Stimulated activated CD8-positive, alpha-beta memory T cell treated with anti-CD3 and anti-CD28 coated beads, Interleukin-15, amount 100 ng/mL, for 1 hour (primary cell): ENCODE measurements around the gene OR2G2.

ENCODE experiments used
- DNase-seq: peaks from one replicate; pipeline ENCODE4 v3.0.0-alpha.2; 2020; ENCODE audit warnings: low read depth

OR2G2 gene, protein sequence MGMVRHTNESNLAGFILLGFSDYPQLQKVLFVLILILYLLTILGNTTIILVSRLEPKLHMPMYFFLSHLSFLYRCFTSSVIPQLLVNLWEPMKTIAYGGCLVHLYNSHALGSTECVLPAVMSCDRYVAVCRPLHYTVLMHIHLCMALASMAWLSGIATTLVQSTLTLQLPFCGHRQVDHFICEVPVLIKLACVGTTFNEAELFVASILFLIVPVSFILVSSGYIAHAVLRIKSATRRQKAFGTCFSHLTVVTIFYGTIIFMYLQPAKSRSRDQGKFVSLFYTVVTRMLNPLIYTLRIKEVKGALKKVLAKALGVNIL

DNA sequence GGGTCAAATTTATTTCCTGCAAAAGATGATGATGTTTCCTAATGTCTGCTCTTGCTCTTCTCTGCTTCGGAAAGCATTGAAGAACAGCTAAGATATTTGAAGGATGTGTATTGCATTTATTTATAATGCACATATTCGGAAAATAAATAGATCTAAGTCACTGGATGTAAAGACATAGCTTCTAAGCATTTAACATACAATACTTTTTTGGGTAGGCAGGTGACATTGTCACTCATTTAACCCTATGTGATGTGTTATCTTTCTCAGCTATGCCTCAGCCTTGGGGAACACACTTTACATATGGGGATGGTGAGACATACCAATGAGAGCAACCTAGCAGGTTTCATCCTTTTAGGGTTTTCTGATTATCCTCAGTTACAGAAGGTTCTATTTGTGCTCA is at the start of gene OR2G2:
Gene OR2G2 (plus strand): TSS at position 301 of the 400 bp plus-strand sequence. CDS start 0 bp downstream, at position 301.
- DNase-seq = no peak

DNA sequence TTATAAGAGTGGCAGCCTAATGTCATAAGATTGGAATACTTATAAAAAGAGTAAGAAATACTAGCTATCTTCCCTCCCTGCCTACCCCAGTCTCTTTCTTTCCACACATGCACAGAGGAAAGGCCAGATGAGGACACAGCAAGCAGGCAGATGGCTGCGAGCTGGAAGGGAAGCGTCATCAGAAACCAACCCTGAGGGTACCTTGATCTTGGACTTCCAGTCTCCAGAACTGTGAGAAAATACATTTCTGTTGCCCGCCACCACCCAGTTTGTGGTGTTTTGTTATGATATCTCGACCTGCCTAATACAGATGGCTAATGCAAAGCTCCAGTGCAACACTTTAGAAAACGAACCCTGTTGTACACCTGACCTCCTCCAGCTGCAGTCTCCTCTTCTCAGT is 49.6 kb upstream of the OR2G2 start:
- DNase-seq = no peak

DNA sequence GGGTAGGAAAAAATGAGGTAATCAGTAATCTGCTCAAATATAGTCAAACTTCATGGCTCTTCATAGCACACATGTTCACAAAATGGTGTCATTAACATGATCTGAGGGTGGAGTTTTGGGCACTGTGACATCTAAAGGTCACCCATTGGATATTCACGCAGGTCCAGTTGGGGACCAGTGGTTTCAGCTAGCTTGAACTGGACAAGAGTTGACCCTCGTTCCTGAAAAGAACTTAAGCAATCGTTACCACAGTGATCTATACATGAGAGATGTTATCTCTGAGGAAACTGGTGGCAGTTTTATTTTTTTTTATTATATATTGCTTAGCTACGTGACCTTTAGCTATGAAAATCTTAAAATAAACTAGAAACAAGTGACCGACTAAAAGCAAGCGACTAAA is 48.9 kb upstream of the OR2G2 start:
- no peak for DNase-seq

DNA sequence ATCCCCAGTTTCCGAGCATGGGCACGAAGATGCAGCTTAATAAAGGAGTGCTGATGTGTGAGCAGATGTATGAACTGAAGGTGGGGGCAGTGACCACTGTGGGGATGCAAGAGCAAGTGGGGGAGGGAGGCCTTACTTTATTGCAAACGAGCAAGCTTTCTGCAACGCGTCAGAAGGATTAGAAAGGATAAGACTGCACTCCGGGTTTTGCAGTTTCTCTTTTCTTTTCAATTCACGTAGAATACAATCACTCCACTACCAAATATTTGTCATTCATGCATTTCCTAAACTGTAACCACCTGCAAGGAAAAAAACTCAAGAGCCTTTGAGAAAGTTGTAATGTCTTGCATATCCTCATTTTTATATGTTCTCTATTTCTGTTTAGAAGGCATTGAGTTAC is 47.6 kb upstream of the OR2G2 start:
- DNase-seq = no peak

DNA sequence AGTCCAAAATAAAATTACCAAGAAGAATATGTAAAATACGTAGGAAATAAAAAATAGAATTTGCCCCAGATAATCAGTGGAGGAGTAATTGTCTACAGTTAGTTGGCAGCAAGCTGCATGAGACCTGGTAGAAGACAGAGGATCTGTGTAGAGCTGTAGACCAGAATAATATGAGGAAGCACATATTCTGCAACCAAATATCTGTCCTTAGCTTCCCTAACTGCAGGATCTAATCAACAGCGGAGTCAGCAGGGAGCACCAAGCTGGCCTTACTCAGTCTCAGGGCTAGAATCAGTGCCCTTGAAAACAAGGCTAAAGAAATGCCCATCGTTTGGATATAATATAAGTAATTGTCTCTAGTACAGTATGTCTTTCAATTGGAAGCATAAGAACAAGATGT is 45.3 kb upstream of the OR2G2 start:
- DNase-seq = no peak

DNA sequence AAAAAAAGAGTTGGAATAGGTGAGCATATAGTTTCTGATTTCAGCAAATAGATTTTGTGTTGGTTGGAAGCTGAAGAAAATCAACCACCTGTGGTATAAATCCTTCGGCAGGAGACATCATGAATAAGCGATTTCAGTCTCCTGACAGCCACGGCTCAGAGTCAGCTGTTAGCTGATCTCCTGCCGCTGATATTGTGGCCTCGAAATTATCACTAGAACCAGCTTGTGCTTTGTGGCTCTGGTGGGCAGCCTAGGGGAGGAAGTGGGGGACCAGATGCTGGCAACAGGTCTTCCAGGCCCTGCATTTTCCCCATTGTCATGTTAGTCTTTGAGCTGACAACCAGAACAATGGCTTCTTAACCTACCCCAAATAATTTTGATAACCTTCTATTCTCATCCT is 40.1 kb upstream of the OR2G2 start:
- no peak for DNase-seq

DNA sequence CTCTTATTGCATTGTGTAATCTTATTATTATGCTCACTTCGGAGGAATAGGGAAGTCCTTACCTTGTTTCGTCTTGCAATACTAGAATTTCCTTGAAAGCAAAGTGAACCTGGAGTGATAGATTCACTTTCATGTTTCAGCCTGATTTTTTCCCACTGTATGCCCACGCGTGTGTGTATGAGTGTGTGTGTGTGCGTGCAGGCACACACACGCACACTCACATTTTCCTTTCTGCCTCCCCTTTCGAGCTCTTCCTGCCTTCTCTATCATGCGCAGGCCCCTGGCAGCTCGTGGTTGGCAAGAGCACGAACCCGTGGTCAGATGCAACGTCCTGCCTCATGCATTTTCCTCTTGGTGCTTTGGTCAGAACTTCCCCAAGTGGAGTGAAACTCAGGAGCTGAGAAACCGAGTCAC is 39.4 kb upstream of the OR2G2 start, which contains the start of gene GCSAML:
Gene GCSAML (plus strand): TSS at position 366 of the 414 bp plus-strand sequence. CDS start 58 bp downstream, outside the sequence.
- no peak for DNase-seq

DNA sequence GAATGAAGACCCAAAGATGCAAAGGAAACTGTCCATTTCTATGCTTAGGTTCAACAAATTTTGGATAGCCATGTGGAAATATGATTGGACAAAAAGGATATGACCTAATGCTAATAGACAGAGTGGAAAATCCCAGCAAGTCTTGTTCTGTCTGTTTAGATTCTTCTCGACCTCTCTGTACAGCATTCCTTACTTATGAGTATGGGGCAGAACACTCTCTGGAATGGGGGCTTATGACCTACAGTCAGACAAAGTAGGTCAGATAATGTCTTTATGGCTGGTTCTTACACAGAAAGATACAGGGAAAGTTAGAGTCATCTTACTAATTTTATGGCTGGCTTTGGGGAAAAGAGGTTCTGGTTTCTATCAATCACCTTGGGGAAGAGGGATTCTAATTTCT is 36.4 kb upstream of the OR2G2 start:
- DNase-seq = no peak

DNA sequence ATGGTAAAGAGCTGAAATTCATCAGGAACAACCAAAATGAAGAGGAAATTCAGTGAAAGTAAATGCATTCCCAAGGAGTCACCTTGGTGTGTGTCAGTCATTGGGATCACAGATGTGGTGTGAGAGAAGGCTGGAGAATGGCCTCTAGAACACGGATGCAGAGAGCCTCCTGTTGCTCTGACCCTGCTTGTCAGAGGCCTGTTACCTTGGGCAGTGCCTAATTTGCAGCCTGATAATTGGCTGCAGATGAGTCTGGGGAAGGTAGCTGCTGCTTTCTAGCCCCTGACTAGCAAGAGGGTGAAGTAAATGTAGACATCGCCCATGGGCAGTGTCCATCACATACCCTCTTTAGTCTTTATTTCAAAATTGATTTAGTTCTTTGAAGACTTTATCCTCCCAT is 35.9 kb upstream of the OR2G2 start:
- no peak for DNase-seq

DNA sequence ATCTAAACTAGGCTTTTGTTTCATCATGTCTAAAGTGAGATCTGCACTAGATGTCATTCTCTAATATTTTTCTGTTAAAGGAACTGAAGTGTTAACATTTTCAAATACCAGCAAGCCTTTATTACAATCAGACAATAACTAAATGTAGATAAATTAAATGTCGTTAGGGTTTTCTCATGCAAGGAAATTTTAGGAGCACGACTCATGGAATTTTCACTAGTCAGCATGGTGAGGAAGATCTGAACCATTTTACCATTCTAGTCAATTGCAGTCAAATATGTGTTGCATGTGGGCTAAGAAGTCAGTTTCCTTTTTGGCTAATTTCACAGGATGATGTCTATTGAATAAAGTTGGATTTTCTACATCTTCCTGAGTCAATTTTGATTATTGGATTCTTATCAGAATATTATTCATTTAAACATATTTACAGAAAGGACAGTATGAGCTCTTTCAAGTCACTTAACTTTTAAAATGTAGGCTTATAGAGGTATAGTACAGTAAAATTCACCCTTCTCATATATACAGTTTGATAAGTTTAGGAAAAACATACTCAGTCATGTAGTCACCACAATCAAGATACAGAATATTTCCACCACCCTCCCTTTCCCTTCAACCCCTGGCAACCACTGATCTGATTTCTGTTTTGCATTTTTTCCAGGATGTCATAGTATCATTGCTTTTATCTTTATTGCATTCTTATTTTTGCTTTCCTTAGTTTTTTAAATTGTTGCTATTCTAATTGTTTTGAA is 30.1 kb upstream of the OR2G2 start:
- DNase-seq = no peak

DNA sequence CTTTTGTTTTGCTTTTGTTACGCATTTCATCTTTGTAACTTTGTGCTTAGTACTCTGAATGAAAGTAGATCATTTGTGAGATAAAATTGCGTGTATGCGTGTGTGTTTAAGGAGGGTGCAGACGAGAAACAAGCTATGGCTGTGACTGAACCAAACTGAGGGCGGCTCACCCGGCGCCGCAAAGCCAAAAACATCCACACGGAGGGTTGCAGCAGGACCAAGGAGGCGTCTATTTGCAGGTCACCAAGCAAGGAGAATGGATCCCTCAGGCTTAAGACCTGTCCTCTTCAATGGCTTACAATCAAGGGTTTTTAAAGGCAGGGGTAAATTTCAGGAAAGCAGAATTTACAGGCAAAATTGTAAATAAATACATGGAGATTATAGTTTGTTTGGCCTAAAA is 26.4 kb upstream of the OR2G2 start:
- DNase-seq = no peak

DNA sequence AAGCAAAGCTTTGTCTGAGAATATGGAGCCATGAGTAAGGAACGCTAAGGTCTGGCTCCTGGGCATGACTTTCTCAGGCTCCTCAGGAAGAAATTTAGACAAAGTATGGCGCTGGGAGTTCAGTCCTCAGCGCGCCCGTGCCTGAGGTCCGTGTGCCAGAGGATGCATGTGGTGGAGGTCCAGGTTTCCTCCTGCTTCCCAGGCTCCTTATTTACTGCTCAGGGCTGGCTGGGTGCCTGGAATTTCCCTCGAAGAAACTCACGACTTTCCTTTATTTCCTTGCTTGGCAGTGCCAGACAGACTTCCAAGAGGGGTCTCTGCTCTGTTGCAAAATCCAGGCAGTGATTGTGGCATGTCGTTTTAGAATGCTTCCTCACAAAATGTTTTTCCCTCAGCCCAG is 26.0 kb upstream of the OR2G2 start:
- no peak for DNase-seq

DNA sequence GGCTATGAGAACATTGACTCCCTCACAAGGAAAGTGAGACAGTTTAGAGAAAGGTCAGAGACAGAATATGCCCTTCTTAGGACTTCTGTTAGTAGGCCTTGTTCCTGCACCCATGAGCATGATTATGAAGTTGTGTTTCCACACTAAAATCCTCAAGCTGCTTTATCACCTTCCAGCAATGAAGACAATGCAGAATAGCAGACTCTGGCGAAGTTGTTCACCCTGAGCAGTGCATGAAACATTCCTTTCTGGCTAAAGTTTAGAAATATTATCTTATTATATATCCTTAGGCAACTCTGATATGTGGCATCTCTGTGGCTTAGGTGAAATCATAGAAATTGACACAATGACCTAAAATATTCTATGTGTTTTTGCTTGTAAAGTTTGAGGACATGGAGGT is 13.9 kb upstream of the OR2G2 start:
- DNase-seq = no peak

DNA sequence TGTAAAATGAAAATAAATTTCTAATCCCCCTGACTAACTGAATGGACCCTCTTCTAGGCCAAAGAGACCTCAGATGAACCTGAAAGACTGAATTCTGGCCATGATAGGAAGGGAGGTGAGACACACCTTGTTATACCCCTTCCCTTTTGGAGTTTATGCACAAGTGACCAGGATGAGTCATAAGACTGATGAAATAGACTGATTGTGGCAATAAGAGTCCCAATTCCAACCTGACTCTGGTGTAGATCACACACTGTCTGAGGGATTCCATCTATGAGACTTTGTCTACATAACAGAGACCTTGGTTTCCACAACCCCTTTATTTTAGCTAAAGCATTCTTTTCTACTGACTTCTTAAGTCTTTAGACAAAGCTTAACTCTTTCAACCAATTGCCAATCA is 13.5 kb upstream of the OR2G2 start:
- no peak for DNase-seq

DNA sequence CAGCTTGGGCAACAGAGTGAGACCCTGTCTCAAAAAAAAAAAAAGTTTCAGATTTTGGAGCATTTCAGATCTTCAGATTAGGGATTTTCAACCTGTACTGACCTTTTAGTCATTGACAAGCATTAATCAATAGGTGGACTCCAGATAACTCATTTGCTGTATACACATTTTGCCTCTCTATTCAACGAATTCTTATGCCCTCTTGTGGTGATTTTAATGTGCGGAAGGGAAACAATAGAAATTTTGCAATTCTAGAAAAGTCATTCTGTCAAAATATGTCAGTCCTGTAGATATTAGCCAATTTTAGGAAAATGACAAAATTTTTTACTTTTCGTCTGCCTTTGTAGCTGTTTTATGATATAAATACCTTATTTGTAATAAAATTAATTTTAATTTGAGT is 11.6 kb upstream of the OR2G2 start:
- no peak for DNase-seq

DNA sequence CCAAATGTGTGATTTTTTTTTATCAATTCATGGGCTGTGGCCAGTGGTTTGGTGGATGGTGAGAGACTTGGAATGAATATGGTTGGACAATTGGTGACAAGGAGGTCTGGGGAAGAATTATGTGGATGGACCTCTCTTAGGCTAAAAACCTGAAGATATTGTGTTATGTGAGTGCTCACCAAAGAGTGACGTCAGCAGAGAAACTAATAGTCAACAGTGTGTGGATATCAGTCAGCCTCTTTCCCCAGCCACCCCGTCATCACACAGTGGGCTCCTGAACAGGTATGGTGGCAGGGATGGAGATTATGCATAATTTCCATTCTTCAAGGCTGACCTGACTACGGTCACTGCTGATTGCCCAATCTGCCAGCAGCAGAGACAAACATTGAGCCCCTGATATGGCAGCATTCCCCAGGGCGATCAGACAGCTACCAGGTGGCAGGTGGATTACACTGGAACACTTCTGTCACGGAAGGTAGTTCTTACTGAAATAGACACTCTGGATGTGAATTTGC is 9.2 kb upstream of the OR2G2 start:
- no peak for DNase-seq

DNA sequence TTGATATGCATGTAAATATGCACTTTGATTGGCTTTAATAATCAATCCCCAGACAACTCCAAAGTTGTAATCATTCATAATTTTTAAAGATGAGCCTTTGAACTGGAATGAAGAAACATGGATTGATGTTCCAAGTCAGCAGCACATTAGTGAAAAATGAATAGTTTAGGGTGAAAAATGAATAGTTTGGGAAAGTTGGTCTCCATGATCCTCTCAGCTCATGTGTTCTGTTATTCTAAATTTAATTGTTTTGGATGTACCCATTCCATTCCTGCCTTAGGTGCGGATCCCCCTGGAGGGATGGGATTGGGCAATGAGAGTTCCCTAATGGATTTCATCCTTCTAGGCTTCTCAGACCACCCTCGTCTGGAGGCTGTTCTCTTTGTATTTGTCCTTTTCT is 17.1 kb downstream of the OR2G2 start, which contains the start of gene OR2G3:
Gene OR2G3 (plus strand): TSS at position 301 of the 400 bp plus-strand sequence. CDS start 0 bp downstream, at position 301.
- no peak for DNase-seq

DNA sequence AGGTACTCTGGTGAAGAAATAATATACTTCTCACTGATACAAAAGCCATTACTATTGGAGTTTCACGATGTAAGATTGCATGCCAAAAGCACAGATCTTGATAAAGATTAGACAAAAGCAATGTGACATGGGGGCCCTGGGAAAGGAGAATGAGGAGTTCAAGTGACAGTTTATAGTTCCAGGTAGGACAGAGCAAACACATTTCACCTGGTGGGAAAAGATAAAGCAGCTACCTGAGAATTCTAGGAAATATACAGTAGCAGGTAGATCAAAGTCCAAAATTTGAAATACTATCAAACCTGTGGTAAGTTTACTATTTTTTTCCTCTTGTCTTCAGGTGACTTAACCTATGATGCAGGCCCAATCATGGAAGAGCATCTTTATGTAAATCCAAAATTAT is 25.2 kb downstream of the OR2G2 start:
- DNase-seq = no peak

DNA sequence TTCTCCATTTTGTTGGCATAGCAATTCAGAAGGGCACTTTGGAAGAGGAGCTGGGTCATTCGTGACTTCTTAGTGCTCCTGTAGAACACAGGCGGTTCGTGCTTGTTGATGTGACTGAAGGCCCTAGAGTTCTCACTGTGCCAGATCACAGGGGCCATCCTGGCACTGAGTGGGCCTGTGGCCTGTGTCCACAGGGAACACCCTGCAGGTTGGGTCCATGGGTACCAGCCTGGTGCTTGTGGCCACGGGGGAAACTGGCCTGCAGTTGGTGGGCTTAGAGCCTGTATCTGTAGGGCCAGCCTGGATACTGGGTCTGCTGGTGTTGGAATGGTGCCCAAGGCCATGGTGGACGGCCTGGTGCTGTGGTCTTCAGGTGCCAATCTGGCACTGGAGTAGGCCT is 26.5 kb downstream of the OR2G2 start:
- no peak for DNase-seq

DNA sequence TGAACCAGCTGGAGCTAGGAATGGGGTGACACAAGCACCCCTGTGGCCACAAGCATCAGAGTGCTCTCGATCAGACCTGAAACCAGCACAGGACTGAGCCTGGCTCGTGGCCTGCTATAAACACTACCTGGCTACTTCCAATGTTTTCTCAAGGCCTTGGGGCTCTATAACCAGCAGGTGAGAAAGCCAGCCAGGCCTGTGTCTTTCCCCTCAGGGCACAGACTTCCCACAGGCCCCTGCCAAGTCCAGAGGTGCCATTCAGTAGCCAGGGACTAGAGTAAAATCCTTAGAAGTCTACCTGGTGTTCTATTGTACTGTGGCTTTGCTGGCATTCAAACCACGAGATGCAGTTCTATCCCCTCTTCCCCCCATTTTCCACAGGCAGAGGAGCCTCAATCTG is 39.8 kb downstream of the OR2G2 start:
- no peak for DNase-seq

DNA sequence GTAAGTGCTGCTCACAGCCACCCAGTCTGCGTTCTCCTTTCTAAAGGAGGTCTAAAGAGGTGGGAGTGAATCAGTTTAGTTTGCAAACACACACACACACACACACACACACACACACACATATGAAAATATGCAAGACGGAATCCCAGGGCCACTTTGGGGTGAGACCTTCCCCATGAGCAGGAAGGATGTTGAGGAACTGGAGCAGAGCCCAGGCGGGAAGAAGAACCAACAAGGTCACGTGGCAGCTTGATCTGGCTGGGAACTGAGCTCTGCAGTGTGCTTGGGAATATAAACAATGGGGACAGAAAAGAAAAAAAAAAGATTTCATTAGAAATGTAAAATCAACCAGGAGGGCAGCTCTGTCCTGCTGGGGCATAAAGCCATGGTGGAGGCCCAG is 49.9 kb downstream of the OR2G2 start:
- DNase-seq = no peak

DNA sequence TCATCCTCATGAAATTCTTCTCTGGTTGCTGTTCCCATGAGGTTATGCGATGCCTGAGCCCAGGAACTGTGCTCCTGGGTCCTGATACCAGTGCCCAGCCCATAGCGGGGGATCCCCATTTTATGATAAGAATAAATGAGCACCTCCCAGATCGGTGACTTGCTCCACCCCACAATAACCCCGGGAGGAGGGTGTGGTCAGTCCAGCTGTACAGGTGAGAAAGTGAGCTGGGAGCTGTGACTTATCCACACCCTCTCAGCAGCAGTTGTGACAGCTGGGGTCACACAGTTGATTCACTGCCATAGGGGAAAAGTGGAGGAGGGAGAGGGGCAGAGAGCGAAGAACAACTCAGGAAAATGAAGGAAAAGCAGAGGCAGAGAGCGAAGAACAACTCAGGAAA is 50.6 kb downstream of the OR2G2 start:
- no peak for DNase-seq
